GM18870 (cell line): ENCODE results near the gene CPD.

Experiments used
- ATAC-seq: cut with Tn5 transposase; IDR thresholded peaks from one replicate; pipeline ENCODE4 v1.9.1; 2021; ENCODE audit warnings: moderate library complexity; ENCODE audit not compliant: unreplicated experiment

Gene CPD

GRCh38 chr17:30352240-30352814 lies 26.4 kb upstream of the CPD start:
- no peak for ATAC-seq

- no peak for ATAC-seq
Observed at GRCh38 chr17:30354701-30355100, 24.0 kb upstream of the CPD start.

GRCh38 chr17:30357476-30357875 lies 21.3 kb upstream of the CPD start:
- ATAC-seq, result no peak

- ATAC-seq, result no peak
Observed at GRCh38 chr17:30358055-30358760, 20.5 kb upstream of the CPD start.

- ATAC-seq, result no peak
Observed at GRCh38 chr17:30360086-30360808, 18.5 kb upstream of the CPD start.

- ATAC-seq, result no peak
Observed at GRCh38 chr17:30361766-30362279, 16.9 kb upstream of the CPD start.

GRCh38 chr17:30363715-30364202 lies 15.0 kb upstream of the CPD start:
- peak; percentile 80 for ATAC-seq

GRCh38 chr17:30366536-30366935 lies 12.2 kb upstream of the CPD start:
- ATAC-seq, result no peak

- ATAC-seq, result no peak
Observed at GRCh38 chr17:30368912-30369720, 9.6 kb upstream of the CPD start.

- ATAC-seq, result no peak
Observed at GRCh38 chr17:30369995-30370394, 8.7 kb upstream of the CPD start.

GRCh38 chr17:30372755-30373154 lies 6.0 kb upstream of the CPD start:
- no peak for ATAC-seq

GRCh38 chr17:30375661-30376060 lies 3.1 kb upstream of the CPD start:
- ATAC-seq, result no peak

GRCh38 chr17:30376621-30377452 lies 1.9 kb upstream of the CPD start:
- no peak for ATAC-seq

GRCh38 chr17:30377574-30378240 lies 1.0 kb upstream of the CPD start:
- no peak for ATAC-seq

GRCh38 chr17:30378241-30378824 lies 394 bp upstream of the CPD start:
- ATAC-seq, result peak; percentile 22

- no peak for ATAC-seq
Observed at GRCh38 chr17:30379303-30379902, 676 bp downstream of the CPD start.

GRCh38 chr17:30379903-30380381 lies 1.2 kb downstream of the CPD start:
- no peak for ATAC-seq

GRCh38 chr17:30380643-30381339 lies 2.1 kb downstream of the CPD start:
- no peak for ATAC-seq
